ENCODE measurements around the gene PLXDC2.

DNA sequence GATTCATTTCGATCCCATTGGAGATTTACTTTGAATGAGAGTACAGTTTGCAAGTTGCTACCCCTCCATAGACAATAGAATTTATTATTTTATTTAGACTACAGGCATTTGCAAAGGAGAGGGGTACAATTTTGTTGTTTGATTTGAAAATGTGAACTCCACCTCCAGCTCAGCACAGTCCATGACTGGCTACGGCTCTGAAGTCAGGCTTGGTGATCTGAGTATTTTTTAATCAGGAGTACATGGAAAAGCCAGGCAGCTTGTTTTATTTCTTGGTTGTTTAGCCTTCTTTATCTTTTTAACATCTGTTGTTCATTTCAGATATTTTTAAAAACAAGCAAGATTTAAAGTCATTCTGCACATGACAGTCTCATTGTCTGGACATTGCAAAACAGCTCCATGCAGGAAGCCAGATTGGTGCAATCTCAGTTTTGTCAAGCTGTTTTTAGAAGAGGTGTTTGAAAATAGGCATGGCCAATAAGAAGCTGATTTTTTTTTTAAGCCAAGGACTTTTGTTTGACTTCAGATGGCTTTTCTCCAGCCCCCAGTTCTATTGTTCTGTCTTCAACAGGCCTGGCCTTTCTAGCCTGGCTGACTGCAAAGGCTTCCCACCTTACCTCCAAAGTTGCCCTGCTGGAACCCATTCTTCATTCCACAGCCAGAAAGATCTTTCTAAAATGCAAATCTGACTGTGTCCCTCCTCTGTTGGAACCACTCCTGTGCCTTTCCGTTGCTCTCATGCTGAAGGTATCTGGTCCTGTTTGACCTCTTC, 12.2 kb downstream of the PLXDC2 start:
- TF ChIP-seq POLR2A (IDR thresholded peaks at IDR 0.05; ENCODE audit: low read depth, low read length) = no peak
- TF ChIP-seq POLR2AphosphoS5 (IDR thresholded peaks at IDR 0.05; ENCODE audit: low read depth, low read length) = no peak
- no peak for TF ChIP-seq TAF1 (IDR thresholded peaks at IDR 0.05; ENCODE audit: borderline replicate concordance, low read depth, low read length)

All from GM12892 (cell line).